H9 (cell line): ENCODE data around the gene APOA1. TPM values are rescaled to one million over a fixed set of nuclear protein-coding genes. Genes with fewer than 3 reads are reported as not detected.
A peak's percentile ranks its signal among the peaks of the same experiment; 100 is the strongest.

Experiments used
- DNase-seq: peaks from one replicate; pipeline ENCODE4 v3.0.0-alpha.2; 2017
- H2AFZ ChIP-seq: one replicate; pipeline ENCODE4 v1.6.1; 2013; ENCODE audit warnings: mild to moderate bottlenecking, low read length, control low read depth, moderate library complexity
- H2AK5ac ChIP-seq: 2 replicates; pipeline ENCODE4 v1.6.1; 2013; ENCODE audit warnings: low read length, control low read depth, mixed read lengths; ENCODE audit not compliant: insufficient read length
- H2BK120ac ChIP-seq: one replicate; pipeline ENCODE4 v1.6.1; 2013; ENCODE audit warnings: low read depth, mild to moderate bottlenecking, low read length, control low read depth, inconsistent platforms; ENCODE audit not compliant: poor library complexity, severe bottlenecking
- H2BK12ac ChIP-seq: 2 replicates; pipeline ENCODE4 v1.6.1; 2013; ENCODE audit warnings: low read length, control low read depth, mixed read lengths, low read depth; ENCODE audit not compliant: insufficient read length
- H2BK15ac ChIP-seq: 2 replicates; pipeline ENCODE4 v1.6.1; 2013; ENCODE audit warnings: low read depth, low read length, control low read depth
- H2BK20ac ChIP-seq: one replicate; pipeline ENCODE4 v1.6.1; 2013; ENCODE audit warnings: low read depth, mild to moderate bottlenecking, low read length, control low read depth, inconsistent platforms; ENCODE audit not compliant: poor library complexity, severe bottlenecking
- H2BK5ac ChIP-seq: 2 replicates; pipeline ENCODE4 v1.6.1; 2013; ENCODE audit warnings: low read length, control low read depth, mixed read lengths; ENCODE audit not compliant: insufficient read length
- H3K14ac ChIP-seq: 2 replicates; pipeline ENCODE4 v1.6.1; 2013; ENCODE audit warnings: low read length, control low read depth; ENCODE audit not compliant: insufficient read depth
- H3K18ac ChIP-seq: 2 replicates; pipeline ENCODE4 v1.6.1; 2013; ENCODE audit warnings: low read depth, mild to moderate bottlenecking, mixed read lengths, low read length, control low read depth; ENCODE audit not compliant: insufficient read length
- H3K23ac ChIP-seq: 2 replicates; pipeline ENCODE4 v1.6.1; 2013; ENCODE audit warnings: low read length, control low read depth, mixed read lengths, low read depth; ENCODE audit not compliant: insufficient read length
- H3K23me2 ChIP-seq: 2 replicates; pipeline ENCODE4 v1.6.1; 2013; ENCODE audit warnings: low read depth, mild to moderate bottlenecking, mixed read lengths, low read length, control low read depth; ENCODE audit not compliant: insufficient read length, poor library complexity, severe bottlenecking
- H3K27ac ChIP-seq: 2 replicates; pipeline ENCODE4 v1.5.1; 2013; ENCODE audit warnings: low read length, control low read depth, mixed read lengths, low read depth; ENCODE audit not compliant: insufficient read length
- H3K27me3 ChIP-seq: 2 replicates; pipeline ENCODE4 v1.6.1; 2013; ENCODE audit warnings: low read length, control low read depth, inconsistent platforms; ENCODE audit not compliant: insufficient read depth
- H3K4ac ChIP-seq: 2 replicates; pipeline ENCODE4 v1.6.1; 2013; ENCODE audit warnings: low read depth, mild to moderate bottlenecking, control low read depth, inconsistent platforms, low read length, moderate library complexity
- H3K4me1 ChIP-seq: 2 replicates; pipeline ENCODE4 v1.6.1; 2013; ENCODE audit warnings: low read length, control low read depth, inconsistent platforms; ENCODE audit not compliant: insufficient read depth
- H3K4me2 ChIP-seq: 2 replicates; pipeline ENCODE4 v1.6.1; 2013; ENCODE audit warnings: low read length, control low read depth, mixed read lengths; ENCODE audit not compliant: insufficient read length, insufficient read depth
- H3K56ac ChIP-seq: 2 replicates; pipeline ENCODE4 v1.6.1; 2013; ENCODE audit warnings: low read depth, mild to moderate bottlenecking, mixed read lengths, low read length, control low read depth; ENCODE audit not compliant: insufficient read length
- H3K79me1 ChIP-seq: 2 replicates; pipeline ENCODE4 v1.6.1; 2013; ENCODE audit warnings: low read depth, mild to moderate bottlenecking, moderate library complexity, low read length, control low read depth, inconsistent platforms; ENCODE audit not compliant: insufficient read depth, poor library complexity, severe bottlenecking
- H3K79me2 ChIP-seq: 2 replicates; pipeline ENCODE4 v1.6.1; 2013; ENCODE audit warnings: low read length, control low read depth, inconsistent platforms; ENCODE audit not compliant: insufficient read depth
- H3K9ac ChIP-seq: 2 replicates; pipeline ENCODE4 v1.6.1; 2013; ENCODE audit warnings: low read length, control low read depth, mixed read lengths; ENCODE audit not compliant: insufficient read length; ENCODE audit errors: extremely low read depth
- H3K9me3 ChIP-seq: one replicate; pipeline ENCODE4 v1.6.1; 2013; ENCODE audit warnings: low read depth, low read length, inconsistent platforms; ENCODE audit not compliant: control insufficient read depth
- H3T11ph ChIP-seq: one replicate; pipeline ENCODE4 v1.6.1; 2013; ENCODE audit warnings: mild to moderate bottlenecking, low read length, control low read depth, inconsistent platforms
- H4K20me1 ChIP-seq: one replicate; pipeline ENCODE4 v1.6.1; 2013; ENCODE audit not compliant: control insufficient read depth, insufficient read length, insufficient read depth
- H4K5ac ChIP-seq: 2 replicates; pipeline ENCODE4 v1.6.1; 2013; ENCODE audit warnings: low read depth, mild to moderate bottlenecking, mixed read lengths, low read length, control low read depth; ENCODE audit not compliant: insufficient read length
- H4K8ac ChIP-seq: replicated peaks from 2 replicates; pipeline ENCODE4 v1.6.1; 2013; ENCODE audit warnings: low read length, control low read depth, mixed read lengths, low read depth; ENCODE audit not compliant: insufficient read length
- H4K91ac ChIP-seq: 2 replicates; pipeline ENCODE4 v1.6.1; 2013; ENCODE audit warnings: low read depth, mild to moderate bottlenecking, moderate library complexity, mixed read lengths, low read length, control low read depth; ENCODE audit not compliant: insufficient read length
- H3K27ac Mint-ChIP-seq, 3 experiments: 2 replicates in 2 of 3; 3 replicates in 1 of 3; pipeline ENCODE4 v1.8.0; 2020 to 2021; ENCODE audit warnings: mixed read lengths in 3 of 3, mild to moderate bottlenecking in 1 of 3, moderate library complexity in 1 of 3
- H3K27me3 Mint-ChIP-seq: 2 replicates; pipeline ENCODE4 v1.8.0; 2021; ENCODE audit warnings: low read depth, mild to moderate bottlenecking, moderate library complexity, mixed read lengths
- H3K36me3 Mint-ChIP-seq, 3 experiments: 2 replicates in 2 of 3; 3 replicates in 1 of 3; pipeline ENCODE4 v1.8.0; 2020 to 2021; ENCODE audit warnings: low read depth in 3 of 3, mixed read lengths in 3 of 3; ENCODE audit not compliant: insufficient read depth in 1 of 3
- H3K4me1 Mint-ChIP-seq, 2 experiments: 2 replicates each; pipeline ENCODE4 v1.8.0; 2020; ENCODE audit warnings: mixed read lengths in 2 of 2
- H3K4me3 Mint-ChIP-seq, 2 experiments: 2 replicates in 1 of 2; 3 replicates in 1 of 2; pipeline ENCODE4 v1.8.0; 2020 to 2021; ENCODE audit warnings: mild to moderate bottlenecking in 2 of 2, mixed read lengths in 2 of 2, moderate library complexity in 1 of 2
- H3K9me3 Mint-ChIP-seq, 2 experiments: 2 replicates in 1 of 2; 3 replicates in 1 of 2; pipeline ENCODE4 v1.8.0; 2020; ENCODE audit warnings: mild to moderate bottlenecking in 2 of 2, mixed read lengths in 2 of 2, moderate library complexity in 1 of 2
- WGBS: extraction: QIAGEN DNeasy Blood & Tissue Kit; methylation state at CpG from one replicate; pipeline ENCODE4 v1.1.7; 2013; ENCODE audit warnings: missing lambda C conversion rate, low lambda C conversion rate, mixed read lengths; ENCODE audit not compliant: insufficient read length; ENCODE audit errors: extremely low coverage; 5-methylcytosine and 5-hydroxymethylcytosine counted together
- total RNA-seq: library from RNA; stranded (reverse); gene quantifications from 2 replicates; pipeline ENCODE4 v1.2.1, GENCODE V29; 2021
- TF ChIP-seq, protein P1 (sequence below): fragments of 200-600 bp; sonication (generic); conservative IDR thresholded peaks from 3 replicates; pipeline ENCODE4 v1.8.0; 2021; ENCODE audit warnings: antibody characterized with exemption, mild to moderate bottlenecking

Gene APOA1
- total RNA-seq, 1 experiment from 2014 or later, result 0.68 TPM

DNA sequence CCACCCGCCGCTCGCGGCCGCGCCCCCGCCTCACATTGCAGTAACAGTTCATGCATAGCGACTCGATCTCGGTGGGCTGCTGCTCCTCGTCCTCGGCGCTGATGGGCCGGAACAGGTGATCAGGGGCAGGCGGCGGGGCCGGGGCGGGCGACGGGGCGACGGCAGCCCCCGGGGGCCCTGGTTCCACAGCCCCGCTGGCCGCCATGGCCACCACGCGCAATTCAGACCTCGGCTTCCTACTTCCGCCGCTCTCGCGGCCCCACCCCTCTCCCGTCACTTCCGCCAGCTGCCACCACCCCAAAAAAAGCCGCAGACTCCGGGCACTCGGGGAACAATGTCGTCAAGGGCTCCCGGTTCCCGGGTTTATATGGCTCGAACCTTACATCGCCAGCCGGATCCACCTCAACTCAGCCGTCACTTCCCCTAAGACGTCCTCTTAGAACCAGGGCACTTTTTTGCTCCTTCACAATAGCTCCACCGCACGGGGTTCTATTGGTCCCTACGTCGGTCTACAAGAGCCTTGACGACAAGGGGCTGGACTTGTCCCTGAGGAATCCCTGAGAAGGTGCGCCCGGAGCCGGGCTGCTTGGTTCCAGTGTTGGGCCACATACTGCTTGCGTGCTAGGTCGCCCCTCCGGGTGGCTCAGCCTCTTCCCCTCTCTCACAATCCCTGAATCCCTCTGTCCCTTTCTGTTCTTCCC, 49.5 kb downstream of the APOA1 start, which contains the start of gene ZPR1:
Gene ZPR1, minus strand, starts transcription at position 238 of the 701 bp plus-strand sequence. Its CDS starts 33 bp downstream, at position 205.
- peaks cover 25 to 43% (median 41%) of the 10 kb centered on the region in 3 experiments for H3K36me3 Mint-ChIP-seq
- Histone ChIP-seq H3K9ac (peak within 1 kb of the TSS; percentile 76), H2BK20ac (no peak within 1 kb of the TSS), H4K20me1 (no peaks in the 10 kb centered on the region), H3K27ac (no peak within 1 kb of the TSS), H2BK5ac (no peak within 1 kb of the TSS), H3K56ac (no peak within 1 kb of the TSS), H3K14ac (peak within 1 kb of the TSS; percentile 74), H3K23ac (no peak within 1 kb of the TSS), H3K23me2 (peaks cover 13% of the 10 kb centered on the region), H3K4ac (no peak within 1 kb of the TSS), H4K91ac (no peak within 1 kb of the TSS), H2AFZ (peak within 1 kb of the TSS; percentile 83), H4K5ac (no peak within 1 kb of the TSS), H3T11ph (no peak within 1 kb of the TSS), H2BK120ac (no peak within 1 kb of the TSS), H3K4me1 (no peaks in the 10 kb centered on the region; the same call in 1 of the 2 replicates), H3K79me2 (peaks cover 2% of the 10 kb centered on the region; the same call in 1 of the 2 replicates), H3K9me3 (no peaks in the 10 kb centered on the region), H2BK12ac (no peak within 1 kb of the TSS), H2BK15ac (no peak within 1 kb of the TSS), H3K4me2 (peak within 1 kb of the TSS; percentile 88), H4K8ac (no peak within 1 kb of the TSS), H3K79me1 (peaks cover 5% of the 10 kb centered on the region), H3K18ac (peak within 1 kb of the TSS; percentile 69), H3K27me3 (no peaks in the 10 kb centered on the region; the same call in 1 of the 2 replicates), H2AK5ac (no peak within 1 kb of the TSS)
- peak within 1 kb of the TSS; percentile 88 to 91 for H3K4me3 Mint-ChIP-seq
- peaks cover 22% of the 10 kb centered on the region for H3K27me3 Mint-ChIP-seq
- no CpG with 5 or more reads among the region's 56 CpGs for WGBS
- TF ChIP-seq, protein P1, sequence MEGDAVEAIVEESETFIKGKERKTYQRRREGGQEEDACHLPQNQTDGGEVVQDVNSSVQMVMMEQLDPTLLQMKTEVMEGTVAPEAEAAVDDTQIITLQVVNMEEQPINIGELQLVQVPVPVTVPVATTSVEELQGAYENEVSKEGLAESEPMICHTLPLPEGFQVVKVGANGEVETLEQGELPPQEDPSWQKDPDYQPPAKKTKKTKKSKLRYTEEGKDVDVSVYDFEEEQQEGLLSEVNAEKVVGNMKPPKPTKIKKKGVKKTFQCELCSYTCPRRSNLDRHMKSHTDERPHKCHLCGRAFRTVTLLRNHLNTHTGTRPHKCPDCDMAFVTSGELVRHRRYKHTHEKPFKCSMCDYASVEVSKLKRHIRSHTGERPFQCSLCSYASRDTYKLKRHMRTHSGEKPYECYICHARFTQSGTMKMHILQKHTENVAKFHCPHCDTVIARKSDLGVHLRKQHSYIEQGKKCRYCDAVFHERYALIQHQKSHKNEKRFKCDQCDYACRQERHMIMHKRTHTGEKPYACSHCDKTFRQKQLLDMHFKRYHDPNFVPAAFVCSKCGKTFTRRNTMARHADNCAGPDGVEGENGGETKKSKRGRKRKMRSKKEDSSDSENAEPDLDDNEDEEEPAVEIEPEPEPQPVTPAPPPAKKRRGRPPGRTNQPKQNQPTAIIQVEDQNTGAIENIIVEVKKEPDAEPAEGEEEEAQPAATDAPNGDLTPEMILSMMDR, result no peak
- peaks cover 20 to 26% of the 10 kb centered on the region in 2 experiments for H3K4me1 Mint-ChIP-seq
- H3K27ac Mint-ChIP-seq, result peak within 1 kb of the TSS; percentile 29 to 85 (median 79); a peak in 6 of 7 replicates
- peak; percentile 76 for DNase-seq
- H3K9me3 Mint-ChIP-seq, result no peaks in the 10 kb centered on the region
